22Rv1 (cell line): ENCODE measurements around the gene GNAL.

Experiments
- ZFX ChIP-seq: fragments of 450-650 bp; IDR thresholded peaks from 2 replicates; pipeline ENCODE4 v1.6.1; 2017; ENCODE audit warnings: antibody characterized with exemption, borderline replicate concordance
- TF ChIP-seq, protein P1 (sequence below): fragments of 450-650 bp; IDR thresholded peaks from 2 replicates; pipeline ENCODE4 v1.5.1; 2017; ENCODE audit warnings: mild to moderate bottlenecking

DNA sequence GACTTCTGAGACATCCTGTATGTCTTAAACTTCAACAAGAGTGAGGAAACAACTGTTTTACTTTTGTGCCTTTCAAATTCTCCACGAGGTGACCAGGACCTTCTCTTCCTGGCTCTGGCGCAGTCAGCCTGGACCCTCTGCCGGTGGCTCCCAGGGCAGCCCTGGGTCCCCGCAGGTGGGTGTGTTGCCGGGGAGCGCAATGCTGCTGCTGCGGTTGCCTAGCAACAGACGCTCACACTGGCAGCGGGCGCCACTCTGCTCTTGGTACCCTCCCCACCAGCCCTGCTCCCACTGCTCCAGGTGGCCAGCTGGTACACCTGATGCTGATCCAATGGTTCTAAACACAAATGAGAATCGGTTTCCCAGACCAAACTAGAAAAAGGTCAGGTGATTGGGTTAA, 58.7 kb downstream of the GNAL start:
- TF ChIP-seq, protein P1, sequence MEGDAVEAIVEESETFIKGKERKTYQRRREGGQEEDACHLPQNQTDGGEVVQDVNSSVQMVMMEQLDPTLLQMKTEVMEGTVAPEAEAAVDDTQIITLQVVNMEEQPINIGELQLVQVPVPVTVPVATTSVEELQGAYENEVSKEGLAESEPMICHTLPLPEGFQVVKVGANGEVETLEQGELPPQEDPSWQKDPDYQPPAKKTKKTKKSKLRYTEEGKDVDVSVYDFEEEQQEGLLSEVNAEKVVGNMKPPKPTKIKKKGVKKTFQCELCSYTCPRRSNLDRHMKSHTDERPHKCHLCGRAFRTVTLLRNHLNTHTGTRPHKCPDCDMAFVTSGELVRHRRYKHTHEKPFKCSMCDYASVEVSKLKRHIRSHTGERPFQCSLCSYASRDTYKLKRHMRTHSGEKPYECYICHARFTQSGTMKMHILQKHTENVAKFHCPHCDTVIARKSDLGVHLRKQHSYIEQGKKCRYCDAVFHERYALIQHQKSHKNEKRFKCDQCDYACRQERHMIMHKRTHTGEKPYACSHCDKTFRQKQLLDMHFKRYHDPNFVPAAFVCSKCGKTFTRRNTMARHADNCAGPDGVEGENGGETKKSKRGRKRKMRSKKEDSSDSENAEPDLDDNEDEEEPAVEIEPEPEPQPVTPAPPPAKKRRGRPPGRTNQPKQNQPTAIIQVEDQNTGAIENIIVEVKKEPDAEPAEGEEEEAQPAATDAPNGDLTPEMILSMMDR, result no peak
- TF ChIP-seq ZFX, result no peak
